Measurements from ENCODE around the gene ZRANB3. TPM values are rescaled to one million over a fixed set of nuclear protein-coding genes. Genes with fewer than 3 reads are reported as not detected.
"Not testable (repeated sequence)": the region's sequence is repeated elsewhere in the genome, so short reads cannot be mapped to it uniquely, and the experiment has no call there.

ZRANB3 gene
- total RNA-seq, 2 experiments from 2014 or later, result 10.2 to 10.7 TPM

DNA sequence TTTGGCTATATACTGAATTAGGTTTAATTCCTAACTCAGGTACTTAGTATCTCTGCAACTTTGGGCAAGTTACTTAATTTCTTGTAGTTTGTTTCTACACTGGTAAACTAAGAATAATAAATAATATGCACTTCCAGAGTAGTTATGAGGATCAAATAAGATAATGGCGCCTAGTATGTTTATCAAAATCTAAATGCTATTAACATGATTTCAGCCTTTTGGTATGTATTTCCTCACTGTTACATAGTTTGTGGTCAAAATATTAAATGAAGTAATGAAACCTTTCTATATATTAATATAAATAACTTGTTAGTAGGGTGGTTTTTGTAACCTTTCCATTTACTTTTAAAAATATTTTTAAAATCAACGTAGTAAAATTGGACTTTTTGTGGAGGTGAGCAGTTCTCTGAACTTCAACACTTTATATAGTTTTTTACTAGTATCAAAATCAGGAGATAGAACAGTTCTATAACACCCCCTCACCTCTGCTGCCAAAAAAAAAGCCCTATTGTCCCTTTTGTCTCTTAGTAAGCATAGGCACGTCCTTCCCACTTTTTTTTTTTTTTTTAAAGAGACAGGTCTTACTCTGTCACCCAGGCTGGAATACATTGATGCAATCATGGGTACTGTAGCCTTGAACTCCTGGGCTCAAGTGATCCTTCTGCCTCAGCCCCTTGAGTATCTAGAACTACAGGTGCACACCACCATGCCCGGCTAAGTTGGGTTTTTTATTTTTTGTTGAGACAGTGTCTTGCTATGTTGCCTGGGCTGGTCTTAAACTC is 434.2 kb downstream of the ZRANB3 start:
- POLR2A ChIA-PET, result no interaction called here
- CTCF ChIA-PET, result no interaction called here

GRCh38 chr2:135095591-135095990 is 435.4 kb downstream of the ZRANB3 start:
- ChIA-PET CTCF (no interaction called here), POLR2A (no interaction called here)

DNA sequence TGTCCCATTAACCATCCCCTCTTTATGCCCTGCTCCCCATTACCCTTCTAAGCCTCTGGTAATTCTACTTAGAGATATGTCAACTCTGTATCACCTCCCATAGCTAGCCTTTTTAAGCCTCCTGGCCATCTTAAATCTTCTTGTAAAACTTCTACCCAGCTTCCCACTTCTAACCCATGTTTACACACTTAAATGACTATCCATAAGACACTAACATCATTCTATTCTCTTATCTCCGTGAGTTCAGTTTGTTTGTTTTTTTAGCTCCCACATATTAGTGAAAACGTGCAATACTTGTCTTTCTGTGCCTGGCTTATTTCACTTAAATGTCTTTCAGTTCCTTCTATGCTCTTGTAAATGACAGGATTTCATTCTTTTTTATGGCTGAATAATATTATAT is 436.5 kb downstream of the ZRANB3 start:
- ChIA-PET POLR2A (no interaction called here), CTCF (no interaction called here)

DNA sequence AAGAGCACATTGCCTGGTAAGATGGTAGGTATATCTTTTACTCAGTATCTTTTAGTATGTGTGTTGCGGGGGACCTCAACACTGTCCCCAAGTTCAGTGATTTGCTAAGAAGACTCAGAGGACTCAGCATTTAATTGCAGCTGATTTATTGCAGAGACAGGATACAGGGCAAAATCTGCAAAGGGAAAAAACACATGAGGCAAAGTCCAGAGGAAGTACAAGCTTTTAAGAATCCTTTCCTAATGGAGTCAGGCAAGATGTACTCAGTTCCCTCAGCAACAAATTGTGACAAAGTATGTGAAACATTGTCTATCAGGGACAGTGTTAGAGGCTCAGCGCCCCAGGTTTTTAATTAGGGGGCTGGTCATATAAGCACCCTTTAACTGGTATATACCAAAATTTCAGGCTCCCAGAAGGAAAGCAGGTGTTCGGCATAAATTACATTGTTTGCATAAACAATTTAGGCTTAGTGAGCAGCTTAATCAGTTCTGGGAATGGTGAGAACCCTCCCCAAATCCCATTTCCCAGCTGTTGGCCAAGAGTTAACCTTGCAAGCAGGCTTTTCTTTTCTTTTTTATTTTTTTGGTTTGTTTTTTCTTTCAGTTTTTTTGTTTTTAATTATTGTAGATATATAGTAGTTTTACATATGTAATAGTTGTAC is 437.2 kb downstream of the ZRANB3 start:
- ChIA-PET POLR2A (no interaction called here), CTCF (no interaction called here)

GRCh38 chr2:135093193-135093592 is 437.8 kb downstream of the ZRANB3 start:
- ChIA-PET POLR2A (no interaction called here), CTCF (no interaction called here)

DNA sequence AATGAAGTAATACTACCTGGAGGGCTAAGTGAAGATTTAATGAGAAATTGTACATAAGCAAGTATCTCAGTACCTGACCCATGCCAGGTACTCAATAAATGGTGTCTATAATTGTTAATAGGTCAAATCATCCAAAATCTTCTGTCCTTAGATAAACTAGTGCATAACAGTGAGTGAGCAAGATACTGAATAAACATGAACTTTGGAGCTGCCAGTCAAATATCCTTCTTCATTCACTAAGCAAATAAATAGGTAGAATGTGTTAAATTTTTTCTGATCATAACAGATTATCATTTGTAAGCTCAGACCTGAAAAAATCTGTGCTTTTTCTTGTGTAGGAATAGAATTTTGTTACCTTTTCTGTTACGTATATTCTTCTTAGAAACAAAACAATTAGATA is 439.3 kb downstream of the ZRANB3 start:
- ChIA-PET CTCF (no interaction called here), POLR2A (no interaction called here)

GRCh38 chr2:135089597-135089996 is 441.4 kb downstream of the ZRANB3 start:
- POLR2A ChIA-PET, result not testable (repeated sequence)

More at GRCh38 chr2:135089597-135089996, 441.4 kb downstream of the ZRANB3 start:
- CTCF ChIA-PET, result not testable (repeated sequence)

Other genes with a start within 250 kb of the ZRANB3 start
- 10 to 100 TPM; 57.8 to 58.7 TPM for gene R3HDM1, start 266 bp upstream of the ZRANB3 start, total RNA-seq
- gene UBXN4, start 210.6 kb upstream of the ZRANB3 start, total RNA-seq, result 10 to 100 TPM; 74.6 to 85.0 TPM